ENCODE data around the gene SPINT1.

DNA sequence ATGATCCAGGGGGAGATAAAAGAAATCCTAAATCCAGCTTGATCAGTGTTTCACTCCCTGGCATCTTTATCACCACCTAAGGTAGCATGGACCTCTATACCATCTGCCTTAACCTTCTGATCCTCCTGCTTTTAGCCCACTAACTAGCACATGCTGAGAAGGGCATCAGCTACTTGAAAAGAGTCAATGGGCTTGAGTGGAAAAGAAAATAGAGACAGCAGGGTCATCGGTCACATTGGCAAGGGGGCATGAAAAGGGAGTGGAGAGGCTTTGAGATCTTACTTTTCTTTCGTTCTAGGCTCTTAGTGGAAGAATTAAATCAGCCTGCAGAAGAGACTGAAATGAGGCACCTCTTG lies 37.2 kb upstream of the SPINT1 start:
- TF ChIP-seq, protein P1, sequence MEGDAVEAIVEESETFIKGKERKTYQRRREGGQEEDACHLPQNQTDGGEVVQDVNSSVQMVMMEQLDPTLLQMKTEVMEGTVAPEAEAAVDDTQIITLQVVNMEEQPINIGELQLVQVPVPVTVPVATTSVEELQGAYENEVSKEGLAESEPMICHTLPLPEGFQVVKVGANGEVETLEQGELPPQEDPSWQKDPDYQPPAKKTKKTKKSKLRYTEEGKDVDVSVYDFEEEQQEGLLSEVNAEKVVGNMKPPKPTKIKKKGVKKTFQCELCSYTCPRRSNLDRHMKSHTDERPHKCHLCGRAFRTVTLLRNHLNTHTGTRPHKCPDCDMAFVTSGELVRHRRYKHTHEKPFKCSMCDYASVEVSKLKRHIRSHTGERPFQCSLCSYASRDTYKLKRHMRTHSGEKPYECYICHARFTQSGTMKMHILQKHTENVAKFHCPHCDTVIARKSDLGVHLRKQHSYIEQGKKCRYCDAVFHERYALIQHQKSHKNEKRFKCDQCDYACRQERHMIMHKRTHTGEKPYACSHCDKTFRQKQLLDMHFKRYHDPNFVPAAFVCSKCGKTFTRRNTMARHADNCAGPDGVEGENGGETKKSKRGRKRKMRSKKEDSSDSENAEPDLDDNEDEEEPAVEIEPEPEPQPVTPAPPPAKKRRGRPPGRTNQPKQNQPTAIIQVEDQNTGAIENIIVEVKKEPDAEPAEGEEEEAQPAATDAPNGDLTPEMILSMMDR (conservative IDR thresholded peaks at IDR 0.05; ENCODE audit: low read depth, low read length) = no peak
- TF ChIP-seq EZH2 (IDR thresholded peaks at IDR 0.05; ENCODE audit: low read length, unreplicated experiment) = no peak
